ENCODE data around the gene NKAIN4.

NKAIN4 gene

DNA sequence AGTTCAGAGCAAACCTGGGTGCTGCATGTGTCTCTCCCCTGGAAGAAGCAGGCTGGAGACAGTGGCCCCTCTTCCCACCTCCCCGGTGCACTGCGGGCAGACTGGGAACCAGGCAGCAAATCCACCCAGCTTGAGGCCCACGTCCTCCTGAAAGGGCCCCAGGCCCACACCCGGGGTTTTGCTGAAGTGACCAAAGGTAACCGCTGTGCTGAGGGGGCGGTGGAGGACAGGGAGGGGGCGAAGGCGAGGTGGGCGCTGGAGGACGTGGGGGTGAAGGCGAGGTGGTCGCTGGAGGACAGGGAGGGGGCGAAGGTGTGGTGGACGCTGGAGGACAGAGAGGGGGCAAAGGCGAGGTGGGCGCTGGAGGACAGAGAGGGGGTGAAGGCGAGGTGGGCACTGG is 20.3 kb downstream of the NKAIN4 start:
- Mint-ChIP-seq H3K4me1 (peaks cover 18% of the 10 kb centered on the region), H3K4me3 (no peak overlapping the region), H3K9me3 (no peaks in the 10 kb centered on the region), H3K27me3 (ENCODE audit: low read depth) (peaks cover 11% of the 10 kb centered on the region), H3K36me3 (ENCODE audit: low read depth) (no peaks in the 10 kb centered on the region), H3K27ac (no peak overlapping the region)
- TF ChIP-seq CTCF (IDR thresholded peaks at IDR 0.05; ENCODE audit: unreplicated experiment in 3 of 3): no peak

GRCh38 chr20:63233061-63233344 is 21.3 kb downstream of the NKAIN4 start:
- no peak for TF ChIP-seq CTCF (IDR thresholded peaks at IDR 0.05; ENCODE audit: unreplicated experiment in 3 of 3)
- Mint-ChIP-seq H3K4me3 (no peak overlapping the region), H3K27ac (no peak overlapping the region), H3K4me1 (peaks cover 18% of the 10 kb centered on the region), H3K36me3 (ENCODE audit: low read depth) (no peaks in the 10 kb centered on the region), H3K9me3 (no peaks in the 10 kb centered on the region), H3K27me3 (ENCODE audit: low read depth) (peaks cover 11% of the 10 kb centered on the region)

DNA sequence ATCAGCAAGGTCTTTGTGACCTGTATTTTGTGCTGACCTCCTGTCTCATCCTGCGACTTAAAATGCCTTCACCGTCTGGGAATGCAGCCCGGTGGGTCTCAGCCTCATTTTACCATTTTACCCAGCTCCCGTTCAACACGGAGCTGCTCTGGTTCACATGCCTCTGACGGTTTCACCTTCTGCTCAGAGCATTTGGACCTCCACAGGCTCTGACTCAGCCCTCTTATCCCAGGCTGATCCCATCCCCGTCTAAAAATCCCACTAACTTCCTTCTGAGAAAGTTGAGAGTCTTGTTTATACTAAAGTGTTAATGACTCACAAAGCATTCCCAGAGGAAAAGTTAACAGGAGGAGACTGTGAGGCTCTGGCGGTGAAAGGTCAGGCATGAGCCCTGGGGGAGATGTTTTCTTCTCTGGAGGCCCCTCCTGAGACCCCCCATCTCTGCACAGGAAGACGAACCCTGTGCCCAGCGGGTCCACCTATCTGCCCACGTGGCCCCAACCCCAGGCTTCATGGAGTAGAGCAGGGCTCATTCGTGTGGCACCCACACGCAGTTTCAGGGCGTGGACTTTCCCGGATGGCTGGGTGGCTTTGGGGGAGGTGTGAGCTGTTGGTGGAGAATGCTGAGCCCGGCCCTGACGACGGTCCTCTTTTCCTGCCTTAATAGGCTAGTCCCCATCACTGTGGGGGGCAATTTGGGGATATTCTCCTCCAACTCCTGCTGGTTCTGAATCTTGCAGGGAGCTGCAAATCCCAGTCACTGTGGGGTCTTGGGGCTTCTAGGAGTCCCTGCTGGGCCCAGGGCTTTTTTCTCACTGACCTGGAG is 21.8 kb downstream of the NKAIN4 start:
- peaks cover 18% of the 10 kb centered on the region for H3K4me1 Mint-ChIP-seq
- no peaks in the 10 kb centered on the region for H3K9me3 Mint-ChIP-seq
- no peak for TF ChIP-seq CTCF (IDR thresholded peaks at IDR 0.05; ENCODE audit: unreplicated experiment in 3 of 3)
- H3K27ac Mint-ChIP-seq: peak overlapping the region in 1 of 3 experiments; percentile 68
- H3K27me3 Mint-ChIP-seq (ENCODE audit: low read depth): peaks cover 11% of the 10 kb centered on the region
- no peak overlapping the region for H3K4me3 Mint-ChIP-seq
- H3K36me3 Mint-ChIP-seq (ENCODE audit: low read depth): no peaks in the 10 kb centered on the region

GRCh38 chr20:63230800-63231268 is 23.4 kb downstream of the NKAIN4 start:
- peak overlapping the region in 2 of 3 experiments; percentile 2 to 9 for H3K4me3 Mint-ChIP-seq
- H3K27ac Mint-ChIP-seq: peak overlapping the region; percentile 71 to 85 (median 84)
- peaks cover 23% of the 10 kb centered on the region for H3K4me1 Mint-ChIP-seq
- H3K36me3 Mint-ChIP-seq (ENCODE audit: low read depth): no peaks in the 10 kb centered on the region
- no peaks in the 10 kb centered on the region for H3K9me3 Mint-ChIP-seq
- H3K27me3 Mint-ChIP-seq (ENCODE audit: low read depth): peaks cover 11% of the 10 kb centered on the region
- TF ChIP-seq CTCF (IDR thresholded peaks at IDR 0.05; ENCODE audit: unreplicated experiment in 3 of 3): peak; percentile 56 to 62 (median 59)

- Mint-ChIP-seq H3K9me3 (no peaks in the 10 kb centered on the region), H3K36me3 (ENCODE audit: low read depth) (no peaks in the 10 kb centered on the region), H3K27me3 (ENCODE audit: low read depth) (peaks cover 16% of the 10 kb centered on the region), H3K27ac (peak overlapping the region in 2 of 3 experiments; percentile 29 to 44), H3K4me3 (no peak overlapping the region), H3K4me1 (peaks cover 37% of the 10 kb centered on the region)
- TF ChIP-seq CTCF (IDR thresholded peaks at IDR 0.05; ENCODE audit: unreplicated experiment in 3 of 3): peak in 1 of 3 experiments; percentile 7
These were observed 25.5 kb downstream of the NKAIN4 start for GRCh38 chr20:63228806-63229205.

DNA sequence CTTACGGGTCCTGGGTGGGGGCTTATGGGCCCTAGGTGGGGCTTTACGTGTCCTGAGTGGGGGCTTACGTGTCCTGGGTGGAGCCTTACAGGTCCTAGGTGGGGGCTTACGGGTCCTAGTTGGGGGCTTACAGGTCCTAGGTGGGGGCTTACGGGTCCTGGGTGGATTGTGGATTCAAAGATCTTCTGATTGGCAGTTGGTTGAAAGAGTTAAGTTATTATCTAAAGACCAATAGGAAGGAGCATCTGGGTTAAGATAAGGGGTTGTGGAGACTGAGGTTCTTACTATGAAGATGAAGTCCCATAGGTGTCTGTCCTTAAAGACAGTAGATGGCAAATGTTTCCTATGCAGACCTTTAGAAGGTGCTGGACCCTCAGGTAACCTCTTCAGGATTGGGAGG is 27.0 kb downstream of the NKAIN4 start:
- Mint-ChIP-seq H3K36me3 (ENCODE audit: low read depth) (no peaks in the 10 kb centered on the region), H3K9me3 (no peaks in the 10 kb centered on the region), H3K27me3 (ENCODE audit: low read depth) (peaks cover 18% of the 10 kb centered on the region), H3K4me3 (no peak overlapping the region), H3K27ac (no peak overlapping the region), H3K4me1 (peaks cover 42% of the 10 kb centered on the region)
- no peak for TF ChIP-seq CTCF (IDR thresholded peaks at IDR 0.05; ENCODE audit: unreplicated experiment in 3 of 3)
